NCI-H2227 treated with DMSO at 0.1 percent for 48 hours (cell line): ENCODE data around the gene TNFRSF8.
A peak's percentile ranks its signal among the peaks of the same experiment; 100 is the strongest.

Source experiments
- DNase-seq: peaks from one replicate; lab custom pipeline; 2025; lab: John Stamatoyannopoulos, UW

TNFRSF8 gene

GRCh38 chr1:12059722-12060464 lies 3.2 kb upstream of the TNFRSF8 start:
- DNase-seq = no peak

- no peak for DNase-seq
These were observed 2.6 kb upstream of the TNFRSF8 start for GRCh38 chr1:12060500-12060899.

GRCh38 chr1:12064073-12064969 lies 1.2 kb downstream of the TNFRSF8 start:
- DNase-seq = no peak

GRCh38 chr1:12065872-12066271 lies 2.8 kb downstream of the TNFRSF8 start:
- no peak for DNase-seq

DNA sequence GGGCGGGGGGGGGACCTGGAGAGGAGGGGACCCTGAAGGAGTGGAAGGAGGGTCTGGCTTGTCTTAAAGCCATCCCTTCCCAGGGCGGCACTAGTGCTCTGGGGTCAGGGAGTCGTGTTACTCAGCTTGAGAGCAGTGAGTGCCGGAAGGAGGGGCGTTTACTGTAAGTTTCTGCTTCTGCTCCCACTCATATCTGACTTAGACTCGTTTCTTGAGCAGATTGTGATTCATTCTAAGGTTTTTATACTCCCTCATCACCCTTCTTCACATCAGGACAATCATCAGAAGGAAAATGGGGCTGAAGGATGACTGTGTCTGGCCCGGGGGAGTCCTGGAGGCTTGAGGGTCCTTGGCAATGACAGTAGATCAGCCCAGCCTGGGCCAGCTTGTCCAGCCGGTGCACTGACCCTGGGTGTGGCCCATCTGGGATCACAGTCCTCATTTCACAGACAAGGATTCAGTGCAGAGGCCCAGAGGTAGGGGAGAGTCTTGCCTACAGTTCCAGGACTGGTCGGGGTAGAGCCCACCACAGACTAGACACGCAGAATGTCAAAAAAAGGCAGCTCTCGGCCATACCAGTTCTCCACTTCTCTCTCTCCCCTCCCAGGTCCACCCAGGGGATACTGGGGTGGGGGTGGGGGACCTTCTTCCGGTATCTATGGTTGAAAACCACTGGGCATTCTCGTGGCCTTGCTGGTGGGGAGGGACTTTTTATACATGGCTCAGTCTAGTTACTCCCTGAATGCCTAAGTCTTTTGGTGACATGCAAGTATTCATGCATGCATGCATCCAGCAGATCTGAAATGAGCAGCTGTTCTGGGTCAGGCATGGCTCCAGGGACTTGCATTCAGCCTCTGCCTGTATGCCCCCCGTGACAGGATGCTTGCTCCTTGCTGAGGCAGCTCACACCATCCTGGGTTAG lies 5.1 kb downstream of the TNFRSF8 start:
- no peak for DNase-seq

GRCh38 chr1:12069623-12070244 lies 6.6 kb downstream of the TNFRSF8 start:
- no peak for DNase-seq

DNA sequence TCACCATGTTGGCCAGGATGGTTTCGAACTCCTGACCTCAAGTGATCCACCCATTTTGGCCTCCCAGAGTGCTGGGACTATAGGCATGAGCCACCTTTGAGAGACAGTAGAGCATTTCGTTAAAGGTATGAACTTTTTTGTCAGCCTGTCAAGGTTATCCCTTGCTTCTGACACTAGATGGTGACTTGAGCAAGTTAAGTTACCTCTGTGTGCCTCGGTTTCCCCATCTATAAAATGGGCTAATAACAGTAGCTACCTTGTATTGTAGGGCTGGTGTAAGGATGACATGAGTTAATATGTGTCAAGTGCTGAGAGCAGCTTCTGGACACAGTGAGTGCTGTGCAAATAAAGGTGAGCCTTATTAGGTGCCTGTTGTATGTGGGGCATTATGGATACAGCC lies 8.8 kb downstream of the TNFRSF8 start:
- no peak for DNase-seq

GRCh38 chr1:12072741-12073140 lies 9.6 kb downstream of the TNFRSF8 start:
- no peak for DNase-seq

- no peak for DNase-seq
These were observed 10.7 kb downstream of the TNFRSF8 start for GRCh38 chr1:12073796-12074195.

GRCh38 chr1:12075195-12076114 lies 12.4 kb downstream of the TNFRSF8 start:
- DNase-seq = no peak

DNA sequence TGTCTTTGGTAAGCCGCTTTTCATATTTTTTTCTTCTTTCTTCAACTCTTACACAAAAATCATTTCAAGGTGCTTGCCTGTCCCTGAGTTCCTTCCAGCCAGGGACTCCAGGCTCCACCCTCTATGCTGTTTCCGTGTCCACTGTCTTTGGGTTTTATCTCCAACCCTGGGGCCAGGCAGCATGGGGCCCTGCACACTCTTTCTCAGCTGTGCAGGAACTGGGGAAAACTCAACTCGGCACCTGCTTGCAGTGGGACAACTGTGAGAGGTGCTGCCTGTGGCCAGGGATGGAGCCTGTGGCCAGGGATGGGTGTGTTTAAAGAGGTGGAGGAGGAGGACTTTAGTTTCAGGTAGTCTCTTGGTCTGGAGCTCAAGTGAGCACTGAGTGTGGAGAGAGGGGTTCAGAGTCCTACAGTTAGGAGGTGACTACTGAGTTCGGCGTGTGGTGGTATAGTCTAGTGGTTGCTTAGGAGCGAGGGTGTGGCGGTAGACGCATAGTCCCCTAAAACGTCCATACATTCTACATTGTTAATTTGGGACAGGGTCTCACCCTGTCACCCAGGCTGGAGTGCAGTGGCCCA lies 13.4 kb downstream of the TNFRSF8 start:
- DNase-seq = no peak

GRCh38 chr1:12078575-12078937 lies 15.5 kb downstream of the TNFRSF8 start:
- DNase-seq = no peak

- DNase-seq = peak; percentile 14
These were observed 16.1 kb downstream of the TNFRSF8 start for GRCh38 chr1:12078938-12079861.

DNA sequence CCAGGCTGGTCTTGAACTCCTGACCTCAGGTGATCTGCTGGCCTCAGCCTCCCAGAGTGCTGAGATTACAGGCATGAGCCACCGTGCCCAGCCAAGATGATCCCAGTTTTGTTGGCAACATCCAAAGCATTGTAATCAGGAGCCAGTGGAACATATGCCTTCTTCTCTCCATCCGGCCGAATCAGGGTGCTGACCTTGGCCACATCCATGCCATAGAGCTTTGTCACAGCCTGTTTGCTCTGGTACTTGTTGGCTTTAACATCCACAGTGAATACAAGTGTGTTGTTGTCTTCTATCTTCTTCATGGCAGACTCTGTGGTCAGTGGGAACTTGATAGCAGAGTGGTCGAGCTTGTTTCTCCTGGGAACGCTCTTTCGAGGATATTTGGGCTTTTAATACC lies 17.1 kb downstream of the TNFRSF8 start:
- DNase-seq = no peak

DNA sequence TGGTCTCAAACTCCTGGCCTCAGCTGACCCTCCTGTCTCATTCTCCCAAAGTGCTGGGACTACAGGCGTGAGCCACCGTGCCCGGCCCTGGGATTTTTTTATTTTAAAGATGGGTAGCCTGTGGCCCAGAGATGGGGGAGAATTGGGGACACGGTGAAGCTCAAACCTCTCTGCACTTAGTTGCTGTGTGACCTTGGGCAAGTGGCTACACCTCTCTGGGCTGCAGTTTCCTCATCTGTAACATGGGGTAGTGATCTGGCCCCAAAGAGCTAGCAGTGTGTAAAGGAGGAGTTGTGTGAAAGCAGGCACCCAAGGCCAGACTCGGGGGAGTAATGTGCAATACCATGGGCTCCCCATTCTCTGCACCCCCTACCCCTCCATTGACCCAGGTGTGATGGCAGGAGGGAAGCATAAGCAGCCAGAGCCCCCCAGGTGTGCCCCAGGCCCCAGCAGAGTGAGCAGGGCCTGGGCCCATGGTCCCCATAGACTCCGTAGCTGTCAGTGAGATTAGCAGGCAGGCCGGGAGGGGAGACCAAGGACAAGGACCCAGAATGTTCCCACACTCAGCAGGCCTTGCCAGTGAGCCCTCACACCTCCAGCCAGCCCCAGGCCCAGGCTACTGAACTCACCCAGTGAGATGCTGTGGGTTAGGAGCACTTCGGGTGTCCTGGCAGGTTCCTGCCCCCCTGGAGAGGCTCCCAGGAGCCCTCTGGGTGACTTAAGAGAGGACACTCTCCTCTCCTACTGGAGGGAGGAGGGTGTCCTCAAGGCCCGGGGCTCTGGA lies 17.9 kb downstream of the TNFRSF8 start:
- no peak for DNase-seq

DNA sequence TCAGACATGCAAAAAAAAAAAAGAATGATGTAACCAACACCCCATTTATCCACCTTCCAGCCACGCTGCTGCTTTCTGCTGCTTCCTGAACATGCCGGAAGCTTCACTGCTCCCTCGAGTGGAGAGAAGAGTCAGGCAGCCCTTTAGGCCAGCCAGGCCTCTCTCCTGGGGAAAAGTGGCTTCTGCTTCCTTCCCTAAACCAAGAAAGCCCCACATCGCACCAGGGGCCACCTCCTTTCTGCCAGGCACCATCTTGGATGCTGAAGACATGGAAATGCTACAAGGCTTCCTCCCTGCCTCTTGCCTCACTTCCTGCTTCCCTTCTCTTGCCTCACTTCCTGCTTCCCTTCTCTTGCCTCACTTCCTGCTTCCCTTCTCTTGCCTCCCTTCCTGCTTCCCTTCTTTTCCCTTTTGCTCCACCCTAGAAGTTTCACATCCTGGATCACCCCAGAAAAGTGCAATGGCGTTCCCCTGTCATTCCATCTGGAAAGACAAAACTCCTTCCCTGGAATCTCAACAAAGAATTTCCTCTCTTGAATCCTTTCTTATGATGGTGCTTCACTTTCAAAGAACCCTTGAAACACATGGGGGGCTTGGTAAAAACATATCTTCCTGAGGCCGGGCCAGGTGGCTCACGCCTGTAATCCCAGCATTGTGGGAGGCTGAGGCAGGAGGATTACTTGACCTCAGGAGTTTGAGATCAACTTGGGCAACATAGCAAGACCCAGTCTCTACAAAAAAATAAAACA lies 18.7 kb downstream of the TNFRSF8 start:
- no peak for DNase-seq

- DNase-seq = no peak
These were observed 19.9 kb downstream of the TNFRSF8 start for GRCh38 chr1:12082988-12083387.

- DNase-seq = no peak
These were observed 20.7 kb downstream of the TNFRSF8 start for GRCh38 chr1:12083766-12084165.
